Measurements from ENCODE around the gene NFIC.

Gene NFIC

DNA sequence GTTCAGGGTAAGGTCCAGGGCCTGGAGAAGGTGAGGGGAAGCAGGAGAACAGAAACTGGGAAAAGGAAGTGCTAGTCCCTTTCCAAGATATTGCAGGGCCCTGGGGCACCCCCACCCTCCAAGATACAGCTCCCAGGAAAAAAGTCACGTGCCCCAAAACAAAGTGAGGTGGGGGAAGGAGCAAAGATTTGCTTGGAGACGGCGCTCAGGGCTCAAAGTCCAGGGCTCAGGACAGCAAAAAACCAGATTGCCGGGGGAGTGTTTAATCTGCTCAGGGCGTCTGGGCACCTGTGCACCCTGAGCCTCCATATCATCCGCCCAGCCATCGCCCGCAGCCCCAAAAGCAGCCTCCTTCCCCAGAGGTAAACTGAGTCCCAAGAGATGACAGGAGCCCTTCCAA, 107.6 kb downstream of the NFIC start:
- DNase-seq, result no peak

- no peak for DNase-seq
These were observed 108.2 kb downstream of the NFIC start for GRCh38 chr19:3474614-3475013.

DNA sequence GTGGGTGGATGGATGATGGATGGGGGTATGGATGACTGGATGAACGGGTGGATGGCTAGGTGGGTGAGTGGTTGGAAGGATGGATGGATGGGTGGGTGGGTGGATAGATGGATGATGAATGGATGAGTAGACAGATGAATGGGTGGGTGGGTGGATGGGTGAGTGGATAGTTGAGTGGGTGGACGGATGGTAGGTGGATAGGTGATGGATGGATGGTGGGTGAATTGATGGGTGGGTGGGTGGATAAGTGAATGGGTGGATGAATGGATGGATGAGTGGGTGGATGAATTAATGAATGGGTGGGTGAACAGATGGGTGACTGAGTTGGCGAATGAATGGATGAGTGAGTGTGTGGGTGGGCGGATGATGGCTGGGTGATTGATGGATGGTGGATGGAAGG, 109.1 kb downstream of the NFIC start:
- DNase-seq, result no peak

DNA sequence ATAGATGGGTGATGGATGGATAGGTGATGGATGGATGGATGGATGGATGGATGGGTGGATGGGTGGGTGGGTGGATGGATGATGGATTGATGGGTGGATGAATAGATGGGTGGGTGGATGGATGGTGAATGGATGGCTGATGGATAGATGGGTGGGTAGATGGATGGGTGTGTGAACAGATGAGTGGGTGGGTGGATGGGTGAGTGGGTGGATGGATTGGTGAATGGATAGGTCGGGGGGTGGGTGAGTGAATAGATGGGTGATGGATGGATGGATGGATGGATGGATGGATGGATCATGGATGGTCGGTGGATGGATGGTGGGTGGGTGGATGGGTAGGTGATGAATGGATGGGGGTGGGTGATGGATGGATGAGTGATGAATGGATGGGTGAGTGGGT, 110.4 kb downstream of the NFIC start:
- DNase-seq, result no peak

DNA sequence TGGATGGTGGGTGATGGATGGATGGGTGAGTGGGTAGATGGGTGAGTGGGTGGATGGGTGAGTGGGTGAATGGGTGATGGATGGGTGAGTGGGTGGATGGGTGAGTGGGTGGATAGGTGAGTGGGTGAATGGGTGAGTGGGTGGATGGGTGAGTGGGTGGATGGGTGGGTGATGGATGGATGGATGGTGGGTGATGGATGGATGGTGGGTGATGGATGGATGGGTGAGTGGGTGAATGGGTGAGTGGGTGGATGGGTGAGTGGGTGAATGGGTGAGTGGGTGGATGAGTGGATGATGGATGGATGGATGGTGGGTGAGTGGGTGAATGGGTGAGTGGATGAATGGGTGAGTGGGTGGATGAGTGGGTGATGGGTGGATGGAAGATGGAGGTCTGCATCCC, 111.1 kb downstream of the NFIC start:
- DNase-seq, result no peak

DNA sequence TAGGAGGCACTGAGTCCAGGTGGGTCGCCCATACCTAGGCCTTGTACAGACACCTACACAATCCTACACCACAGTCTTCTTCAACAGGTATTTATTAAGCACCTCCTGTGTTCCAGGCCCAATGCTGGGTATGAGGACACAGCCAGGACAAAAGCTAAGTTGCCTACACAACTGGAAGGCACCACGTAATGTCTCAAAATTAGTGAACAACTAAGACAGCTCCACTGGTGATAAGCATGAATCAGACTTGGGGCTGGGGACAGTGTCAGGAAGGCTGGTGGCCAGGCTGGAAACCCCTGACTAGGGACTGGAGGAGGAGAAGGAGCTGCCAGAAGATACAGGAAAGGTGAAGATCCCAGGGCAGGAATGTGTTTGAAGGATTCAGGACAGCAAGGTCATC, 111.6 kb downstream of the NFIC start:
- no peak for DNase-seq

- DNase-seq, result no peak
These were observed 112.2 kb downstream of the NFIC start for GRCh38 chr19:3478409-3479176.

- DNase-seq, result no peak
These were observed 112.9 kb downstream of the NFIC start for GRCh38 chr19:3479177-3479833.

DNA sequence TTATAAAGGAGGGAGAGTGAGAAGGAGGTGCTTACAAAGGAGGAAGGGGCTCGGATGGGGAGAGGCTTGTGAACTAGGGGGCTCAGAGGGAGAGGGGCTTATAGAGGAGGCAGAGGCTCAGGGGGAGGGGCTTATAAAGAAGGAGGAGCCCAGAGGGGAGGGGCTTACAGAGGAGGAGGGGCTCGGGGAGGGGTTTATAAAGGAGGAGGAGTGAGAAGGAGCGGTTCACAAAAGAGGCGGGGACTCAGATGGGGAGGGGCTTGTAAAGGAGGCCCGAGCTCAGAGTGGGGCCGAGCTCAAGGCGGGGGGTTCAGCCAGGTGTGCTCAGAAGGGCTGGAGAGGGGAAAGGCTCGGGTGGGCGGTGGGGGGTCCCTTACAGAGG, 113.4 kb downstream of the NFIC start:
- no peak for DNase-seq

- no peak for DNase-seq
These were observed 114.2 kb downstream of the NFIC start, which contains the start of gene SMIM24 for GRCh38 chr19:3480383-3481091. Gene SMIM24, minus strand, starts transcription at chr19:3480525. Its CDS starts 62 bp downstream, at chr19:3480463.

DNA sequence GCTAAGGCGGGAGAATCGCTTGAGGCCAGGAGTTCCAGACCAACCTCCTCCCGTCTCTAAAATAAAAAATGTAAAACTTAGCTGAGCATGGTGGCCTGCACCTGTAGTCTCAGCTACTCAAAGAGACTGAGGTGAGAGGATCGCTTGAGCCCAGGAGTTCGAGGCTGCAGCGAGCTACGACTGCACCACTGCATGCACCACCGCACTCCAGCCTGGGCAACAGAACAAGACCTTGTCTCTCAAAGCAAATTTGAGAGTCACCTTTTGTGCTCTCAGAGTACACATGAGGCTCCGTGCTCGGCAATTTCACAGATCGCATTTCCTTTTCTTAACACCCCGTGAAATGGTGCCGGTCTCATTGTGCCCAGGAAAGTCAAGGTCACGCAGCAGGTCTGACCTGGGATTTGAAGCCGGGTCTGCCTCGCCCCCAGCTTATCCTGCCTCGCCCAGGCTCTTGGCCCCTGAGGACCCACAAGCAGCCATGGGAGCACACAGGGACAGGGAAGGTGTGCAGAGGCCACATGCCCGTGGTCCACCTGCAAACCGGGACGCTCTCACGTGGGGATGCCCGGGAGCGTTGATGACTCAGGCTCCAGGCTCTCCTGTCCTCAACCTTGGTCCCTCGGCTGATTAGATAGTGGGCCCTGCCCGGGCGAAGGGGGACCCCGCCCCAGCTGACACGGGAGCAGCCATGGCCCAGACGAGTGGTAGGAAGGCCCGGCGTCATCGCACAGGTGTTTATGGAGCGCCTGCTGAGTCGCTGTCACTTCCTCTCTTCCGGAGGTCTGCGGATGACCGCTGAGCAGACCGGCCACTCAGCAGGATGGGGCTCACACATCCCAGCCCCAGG, 115.1 kb downstream of the NFIC start:
- no peak for DNase-seq

- DNase-seq, result no peak
These were observed 116.3 kb downstream of the NFIC start for GRCh38 chr19:3482507-3483225.

DNA sequence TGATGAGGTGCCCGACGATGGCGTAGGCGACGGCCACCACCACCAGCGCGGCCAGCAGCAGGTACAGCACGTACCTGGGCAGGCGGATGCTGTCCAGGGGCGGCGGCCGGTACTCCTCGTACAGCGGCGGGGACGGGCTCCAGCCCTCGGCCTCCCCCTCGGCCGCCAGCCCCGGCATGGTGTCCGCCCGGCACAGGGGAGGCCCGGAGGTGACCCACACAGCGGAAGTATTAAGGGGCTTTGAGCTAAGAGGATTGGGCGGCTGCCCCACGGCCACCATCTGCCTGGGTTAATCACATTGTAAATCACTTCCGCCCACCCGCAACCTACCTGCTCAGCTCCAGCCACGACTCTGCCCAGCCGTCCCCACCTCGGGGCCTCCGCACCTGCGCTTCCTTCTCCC, 116.8 kb downstream of the NFIC start, which contains the start of gene SMIM44:
SMIM44 (minus strand) TSS at position 216 of the 403 bp plus-strand sequence; CDS start at position 178, 38 bp downstream.
- no peak for DNase-seq

- DNase-seq, result no peak
These were observed 125.2 kb downstream of the NFIC start for GRCh38 chr19:3491396-3492119.

DNA sequence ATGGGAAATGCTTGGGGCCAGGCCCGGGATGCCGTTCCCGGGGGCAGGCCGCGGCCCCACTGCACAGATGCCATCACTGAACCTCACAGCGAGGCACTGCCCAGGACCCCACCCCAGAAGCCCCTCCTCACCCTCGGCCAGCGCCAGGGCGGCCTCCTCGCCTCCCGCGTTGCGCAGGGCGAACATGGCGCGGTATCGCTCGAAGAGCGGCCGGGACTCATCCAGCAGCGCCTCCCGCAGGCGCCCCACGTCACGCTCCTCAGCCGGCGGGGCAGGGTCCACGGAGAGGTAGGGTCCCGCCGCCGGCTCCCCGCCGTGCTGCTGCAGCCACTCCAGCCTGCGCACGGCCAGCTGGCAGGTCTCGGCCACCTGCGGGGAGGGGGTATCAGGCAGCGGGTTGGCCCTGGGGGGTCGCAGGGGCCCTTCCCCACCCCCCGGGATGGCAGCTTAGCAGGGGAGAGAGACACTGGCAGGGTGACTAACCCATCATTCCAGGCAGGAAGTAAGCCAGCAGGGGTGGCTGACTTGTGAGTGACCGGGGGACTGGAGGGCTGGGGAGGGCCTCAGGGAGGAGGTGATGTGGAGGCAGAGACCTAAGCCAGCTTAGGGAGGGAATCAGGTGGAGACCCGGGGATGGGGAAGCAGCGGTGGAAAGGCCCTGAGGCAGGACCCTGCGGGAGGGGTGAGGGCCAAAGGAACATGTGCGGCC, 125.9 kb downstream of the NFIC start:
- no peak for DNase-seq

DNA sequence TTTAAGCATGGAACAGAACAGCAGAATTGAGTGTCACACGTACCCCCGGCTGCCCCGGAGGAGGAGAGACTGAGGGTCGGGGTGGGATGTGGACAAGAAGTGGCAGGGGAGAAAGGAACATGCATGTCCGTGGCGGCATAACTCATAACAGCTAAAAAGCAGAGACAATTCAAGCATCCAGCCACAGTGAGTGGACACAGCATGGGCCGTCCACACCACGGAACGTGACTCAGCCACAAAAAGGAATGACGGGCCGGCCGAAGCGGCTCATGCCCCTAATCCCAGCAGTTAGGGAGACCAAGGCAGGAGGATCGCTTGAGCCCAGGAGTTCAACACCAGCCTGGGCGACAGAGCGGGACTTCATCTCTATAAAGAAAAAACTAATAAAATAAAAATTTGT, 126.5 kb downstream of the NFIC start:
- no peak for DNase-seq

- no peak for DNase-seq
These were observed 127.3 kb downstream of the NFIC start for GRCh38 chr19:3493651-3494050.

GRCh38 chr19:3494051-3494450, 127.7 kb downstream of the NFIC start:
- DNase-seq, result no peak

GRCh38 chr19:3494559-3494958, 128.2 kb downstream of the NFIC start:
- DNase-seq, result no peak

DNA sequence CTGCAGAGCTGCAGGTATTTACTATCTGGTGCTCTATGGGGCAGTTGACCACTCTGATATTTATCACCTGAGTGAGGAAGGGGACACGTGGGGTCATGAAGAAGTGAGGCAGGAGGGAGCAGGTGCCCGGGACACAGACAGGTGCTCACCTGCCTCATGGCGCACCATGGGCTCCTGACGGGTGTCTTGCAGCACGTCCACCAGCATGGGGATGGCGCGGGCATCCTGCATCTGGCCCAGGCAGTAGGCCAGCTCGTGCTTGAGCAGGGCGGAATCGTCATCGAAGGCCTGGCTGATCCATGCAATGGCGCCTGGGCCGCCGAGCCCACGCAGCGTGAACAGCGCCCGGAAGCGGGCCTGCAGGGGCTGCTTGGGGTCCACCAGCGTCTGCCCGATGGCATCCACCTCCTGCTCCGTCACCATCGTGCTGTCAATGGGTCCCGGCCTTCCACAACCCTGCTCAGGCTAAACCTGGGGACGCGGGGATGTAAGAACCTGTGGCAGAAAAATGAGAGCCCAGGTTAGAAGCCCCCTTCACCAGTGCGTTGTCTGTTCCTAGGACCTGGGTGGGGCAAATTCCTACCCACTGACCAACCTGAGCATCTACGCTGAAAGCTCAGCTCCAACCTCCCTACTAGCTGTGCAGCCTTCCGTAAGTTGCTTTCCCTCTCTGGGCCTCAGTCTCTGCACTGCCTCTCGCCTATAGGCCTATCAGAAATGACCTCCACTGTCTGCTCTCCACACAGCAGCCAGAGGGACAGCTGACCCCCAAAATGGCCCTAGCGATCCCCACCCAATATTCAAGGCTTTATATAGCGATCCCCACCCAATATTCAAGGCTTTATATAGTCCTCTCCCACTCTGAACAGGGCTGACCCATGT, 130.2 kb downstream of the NFIC start:
- DNase-seq, result no peak

Measured in NCI-H1048 (cell line).